HEK293 (cell line): Measurements from ENCODE around the gene PRM1.
A peak's percentile ranks its signal among the peaks of the same experiment; 100 is the strongest.

Experiments used
- CTCF ChIA-PET: fragments of 350-600 bp; formaldehyde crosslinking; extraction: SDS; loops from one replicate; lab custom pipeline; 2021; ENCODE audit warnings: antibody characterized with exemption; lab: Yijun Ruan, JAX
- POLR2A ChIA-PET: fragments of 300-600 bp; formaldehyde crosslinking; extraction: SDS; loops from one replicate; lab custom pipeline; 2020; ENCODE audit warnings: antibody characterized with exemption, inconsistent platforms; lab: Yijun Ruan, JAX
- H3K27ac ChIP-seq: fragments of 200-500 bp; sonication (Bioruptor generic); 2 replicates; pipeline ENCODE4 v1.5.1; 2014; ENCODE audit warnings: low read depth, low read length, control low read depth, inconsistent platforms; ENCODE audit errors: extremely low read depth
- H3K36me3 ChIP-seq, 2 experiments: fragments of 200-500 bp in 1 of 2; sonication (Bioruptor generic) in 1 of 2; 1 replicate in 1 of 2; 2 replicates in 1 of 2; pipeline ENCODE4 v1.5.1; 2014 to 2017; ENCODE audit warnings: inconsistent platforms in 2 of 2, low read length in 2 of 2; ENCODE audit not compliant: control insufficient read depth in 2 of 2, insufficient read depth in 1 of 2
- H3K4me1 ChIP-seq: fragments of 200-500 bp; sonication (Bioruptor generic); 2 replicates; pipeline ENCODE4 v1.5.1; 2014; ENCODE audit warnings: mild to moderate bottlenecking, low read length, inconsistent platforms; ENCODE audit not compliant: control insufficient read depth, insufficient read depth
- H3K4me3 ChIP-seq: 2 replicates; pipeline ENCODE4 v1.5.1; 2011; ENCODE audit warnings: low read depth, mild to moderate bottlenecking, control low read depth, low read length, moderate library complexity
- H3K9me3 ChIP-seq: fragments of 200-500 bp; sonication (Bioruptor generic); 2 replicates; pipeline ENCODE4 v1.5.1; 2014; ENCODE audit warnings: low read depth, low read length, inconsistent platforms; ENCODE audit not compliant: control insufficient read depth, insufficient read depth
- EGR2 ChIP-seq: fragments of 450-650 bp; formaldehyde crosslinking; IDR thresholded peaks from 2 replicates; pipeline ENCODE4 v1.5.1; 2016; ENCODE audit warnings: low read depth, missing biosample characterization, missing genetic modification characterization
- GLIS1 ChIP-seq: fragments of 450-650 bp; formaldehyde crosslinking; IDR thresholded peaks from 2 replicates; pipeline ENCODE4 v1.5.1; 2016; ENCODE audit warnings: missing biosample characterization, missing genetic modification characterization
- HIC1 ChIP-seq: fragments of 450-650 bp; formaldehyde crosslinking; IDR thresholded peaks from 2 replicates; pipeline ENCODE4 v1.5.1; 2016; ENCODE audit warnings: missing biosample characterization, missing genetic modification characterization
- HOXA7 ChIP-seq: sonication (generic); formaldehyde crosslinking; IDR thresholded peaks from 2 replicates; pipeline ENCODE4 v1.8.1; 2022; ENCODE audit warnings: missing genetic modification reagents, borderline replicate concordance
- KLF16 ChIP-seq: fragments of 450-650 bp; formaldehyde crosslinking; IDR thresholded peaks from 2 replicates; pipeline ENCODE4 v1.5.1; 2017; ENCODE audit warnings: missing biosample characterization, missing genetic modification characterization
- MEIS1 ChIP-seq: sonication (generic); formaldehyde crosslinking; IDR thresholded peaks from 2 replicates; pipeline ENCODE4 v1.8.1; 2022; ENCODE audit warnings: missing genetic modification reagents, mild to moderate bottlenecking, borderline replicate concordance
- SCRT2 ChIP-seq: fragments of 450-650 bp; formaldehyde crosslinking; IDR thresholded peaks from 2 replicates; pipeline ENCODE4 v1.5.1; 2016; ENCODE audit warnings: missing biosample characterization, missing genetic modification characterization
- YY2 ChIP-seq: fragments of 450-650 bp; formaldehyde crosslinking; IDR thresholded peaks from 2 replicates; pipeline ENCODE4 v1.5.1; 2016; ENCODE audit warnings: missing biosample characterization, missing genetic modification characterization
- ZFP41 ChIP-seq: fragments of 450-650 bp; formaldehyde crosslinking; IDR thresholded peaks from 2 replicates; pipeline ENCODE4 v1.5.1; 2016; ENCODE audit warnings: missing biosample characterization, missing genetic modification characterization, borderline replicate concordance
- ZIC2 ChIP-seq: fragments of 450-650 bp; formaldehyde crosslinking; IDR thresholded peaks from 2 replicates; pipeline ENCODE4 v1.5.1; 2016; ENCODE audit warnings: missing biosample characterization, missing genetic modification characterization
- ZNF175 ChIP-seq: fragments of 450-650 bp; formaldehyde crosslinking; IDR thresholded peaks from 2 replicates; pipeline ENCODE4 v1.5.1; 2016; ENCODE audit warnings: missing biosample characterization, missing genetic modification characterization
- ZNF19 ChIP-seq: fragments of 450-650 bp; formaldehyde crosslinking; IDR thresholded peaks from 2 replicates; pipeline ENCODE4; 2016; ENCODE audit warnings: missing biosample characterization, missing genetic modification characterization, low read depth
- ZNF2 ChIP-seq: fragments of 450-650 bp; formaldehyde crosslinking; IDR thresholded peaks from 2 replicates; pipeline ENCODE4 v1.5.1; 2016; ENCODE audit warnings: missing biosample characterization, missing genetic modification characterization
- ZNF248 ChIP-seq: fragments of 450-650 bp; formaldehyde crosslinking; IDR thresholded peaks from 2 replicates; pipeline ENCODE4 v1.5.1; 2017; ENCODE audit warnings: missing biosample characterization, missing genetic modification characterization
- ZNF311 ChIP-seq: fragments of 450-650 bp; formaldehyde crosslinking; IDR thresholded peaks from 2 replicates; pipeline ENCODE4 v1.5.1; 2017; ENCODE audit warnings: missing biosample characterization, missing genetic modification characterization, borderline replicate concordance
- ZNF473 ChIP-seq: fragments of 450-650 bp; formaldehyde crosslinking; IDR thresholded peaks from 2 replicates; pipeline ENCODE4 v1.5.1; 2017; ENCODE audit warnings: missing biosample characterization, missing genetic modification characterization
- ZNF521 ChIP-seq: fragments of 450-650 bp; formaldehyde crosslinking; IDR thresholded peaks from 2 replicates; pipeline ENCODE4 v1.5.1; 2017; ENCODE audit warnings: missing biosample characterization, mild to moderate bottlenecking, missing genetic modification characterization
- ZNF580 ChIP-seq: fragments of 450-650 bp; formaldehyde crosslinking; IDR thresholded peaks from 2 replicates; pipeline ENCODE4 v1.5.1; 2016; ENCODE audit warnings: missing biosample characterization, missing genetic modification characterization
- ZNF629 ChIP-seq: fragments of 450-650 bp; formaldehyde crosslinking; IDR thresholded peaks from 2 replicates; pipeline ENCODE4 v1.5.1; 2017; ENCODE audit warnings: missing biosample characterization, missing genetic modification characterization
- ZNF76 ChIP-seq: fragments of 450-650 bp; formaldehyde crosslinking; IDR thresholded peaks from 2 replicates; pipeline ENCODE4; 2016; ENCODE audit warnings: low read depth, missing biosample characterization, missing genetic modification characterization, borderline replicate concordance
- ZSCAN18 ChIP-seq: fragments of 450-650 bp; formaldehyde crosslinking; IDR thresholded peaks from 2 replicates; pipeline ENCODE4 v1.5.1; 2016; ENCODE audit warnings: missing biosample characterization, missing genetic modification characterization
- TF ChIP-seq, protein P1 (sequence below): fragments of 450-650 bp; formaldehyde crosslinking; IDR thresholded peaks from 2 replicates; pipeline ENCODE4 v1.5.1; 2016; ENCODE audit warnings: missing biosample characterization, missing genetic modification characterization

The PRM1 gene

DNA sequence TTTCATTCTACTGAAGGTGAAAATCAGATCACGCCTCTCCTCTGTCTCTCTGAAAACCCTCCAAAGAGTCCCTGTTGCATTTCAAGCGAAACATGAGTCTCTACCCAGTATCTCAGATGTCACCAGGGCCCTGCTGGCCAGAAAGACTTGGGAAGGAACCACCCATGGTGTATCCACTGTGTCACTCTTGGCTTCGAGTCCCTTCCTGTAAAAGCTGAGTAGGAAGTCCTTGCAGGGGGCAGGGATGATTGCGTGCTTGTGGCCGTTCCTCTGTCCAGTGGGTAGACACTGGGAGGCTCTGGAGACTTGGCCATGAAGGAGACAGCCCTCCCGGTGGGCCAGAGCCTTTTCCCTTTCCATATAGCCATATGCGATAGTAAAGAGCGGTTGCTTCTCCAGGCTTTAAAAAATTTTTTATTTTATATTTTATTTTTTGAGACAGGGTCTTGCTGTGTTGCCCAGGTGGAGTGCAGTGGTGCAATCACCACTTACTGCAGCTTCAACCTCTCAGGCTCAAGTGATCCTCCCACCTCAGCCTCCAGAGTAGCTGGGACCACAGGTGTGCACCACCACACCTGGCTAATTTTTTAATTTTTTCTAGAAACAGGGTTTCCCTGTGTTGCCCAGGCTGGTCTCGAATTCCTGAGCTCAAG, 45.1 kb upstream of the PRM1 start:
- ChIA-PET CTCF (no interaction called here), POLR2A (no interaction called here)
- H3K27ac ChIP-seq: no peak overlapping the region
- H3K4me3 ChIP-seq: no peak overlapping the region
- no peaks in the 10 kb centered on the region for H3K9me3 ChIP-seq
- no peaks in the 10 kb centered on the region for H3K4me1 ChIP-seq
- H3K36me3 ChIP-seq: no peaks in the 10 kb centered on the region
- TF ChIP-seq HIC1 (tag by site-specific recombination) (no peak), ZNF19 (tag by site-specific recombination) (no peak), ZNF629 (tag by site-specific recombination) (no peak), KLF16 (tag by site-specific recombination) (no peak), GLIS1 (tag by site-specific recombination) (peak; percentile 41), ZNF248 (tag by site-specific recombination) (no peak), ZIC2 (peak; percentile 87), ZNF175 (tag by site-specific recombination) (no peak)
- TF ChIP-seq, all 188 proteins: peak for 2

GRCh38 chr16:11325404-11326083, 44.4 kb upstream of the PRM1 start:
- Histone ChIP-seq H3K36me3 (no peaks in the 10 kb centered on the region), H3K9me3 (no peaks in the 10 kb centered on the region), H3K4me3 (no peak overlapping the region), H3K4me1 (no peaks in the 10 kb centered on the region), H3K27ac (no peak overlapping the region)
- ChIA-PET POLR2A (no interaction called here), CTCF (interaction anchor here (1.1 kb wide), 1 partner anchor 362 kb away, joined by 3 read pairs; no protein-coding TSS in a partner anchor)
- TF ChIP-seq EGR2 (tag by site-specific recombination) (peak; percentile 28; the same call in 1 of the 2 replicates), ZNF311 (tag by site-specific recombination) (no peak), ZNF76 (tag by site-specific recombination) (no peak)

- H3K4me1 ChIP-seq: no peaks in the 10 kb centered on the region
- ChIA-PET CTCF (no interaction called here), POLR2A (no interaction called here)
- H3K4me3 ChIP-seq: no peak overlapping the region
- H3K36me3 ChIP-seq: no peaks in the 10 kb centered on the region
- no peak overlapping the region for H3K27ac ChIP-seq
- no peaks in the 10 kb centered on the region for H3K9me3 ChIP-seq
- TF ChIP-seq SCRT2 (tag by site-specific recombination) (peak; percentile 79), MEIS1 (no peak)
These were observed 42.6 kb upstream of the PRM1 start for GRCh38 chr16:11323551-11324336.

DNA sequence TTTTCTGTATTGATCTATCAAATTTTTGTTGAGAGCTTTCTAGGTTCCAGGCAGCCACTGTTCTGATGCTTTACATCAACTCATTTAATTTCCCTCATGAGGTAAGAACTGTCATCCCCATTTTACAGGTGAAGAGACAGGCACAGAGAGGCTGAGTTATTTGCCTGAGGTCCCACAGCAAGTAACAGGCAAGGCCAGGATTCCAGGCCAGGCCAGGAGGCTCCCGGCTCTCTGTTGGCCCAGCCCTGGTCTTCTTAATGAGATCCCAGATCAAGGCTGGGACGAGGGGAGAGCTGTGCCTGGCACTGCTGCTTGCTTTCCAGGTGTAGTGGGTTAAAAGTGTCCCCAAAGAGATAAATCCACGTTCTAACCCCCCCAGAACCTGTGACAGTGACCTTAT, 41.7 kb upstream of the PRM1 start:
- Histone ChIP-seq H3K9me3 (no peaks in the 10 kb centered on the region), H3K36me3 (no peaks in the 10 kb centered on the region), H3K4me3 (no peak overlapping the region), H3K4me1 (no peaks in the 10 kb centered on the region), H3K27ac (no peak overlapping the region)
- CTCF ChIA-PET: no interaction called here
- POLR2A ChIA-PET: no interaction called here
- TF ChIP-seq YY2 (tag by site-specific recombination) (no peak), HOXA7 (CRISPR knock-in tag) (no peak), ZNF521 (tag by site-specific recombination) (no peak), ZSCAN18 (tag by site-specific recombination) (no peak), ZNF580 (tag by site-specific recombination) (no peak), ZNF2 (tag by site-specific recombination) (no peak), ZNF473 (tag by site-specific recombination) (no peak), ZFP41 (tag by site-specific recombination) (no peak)
- TF ChIP-seq, protein P1, sequence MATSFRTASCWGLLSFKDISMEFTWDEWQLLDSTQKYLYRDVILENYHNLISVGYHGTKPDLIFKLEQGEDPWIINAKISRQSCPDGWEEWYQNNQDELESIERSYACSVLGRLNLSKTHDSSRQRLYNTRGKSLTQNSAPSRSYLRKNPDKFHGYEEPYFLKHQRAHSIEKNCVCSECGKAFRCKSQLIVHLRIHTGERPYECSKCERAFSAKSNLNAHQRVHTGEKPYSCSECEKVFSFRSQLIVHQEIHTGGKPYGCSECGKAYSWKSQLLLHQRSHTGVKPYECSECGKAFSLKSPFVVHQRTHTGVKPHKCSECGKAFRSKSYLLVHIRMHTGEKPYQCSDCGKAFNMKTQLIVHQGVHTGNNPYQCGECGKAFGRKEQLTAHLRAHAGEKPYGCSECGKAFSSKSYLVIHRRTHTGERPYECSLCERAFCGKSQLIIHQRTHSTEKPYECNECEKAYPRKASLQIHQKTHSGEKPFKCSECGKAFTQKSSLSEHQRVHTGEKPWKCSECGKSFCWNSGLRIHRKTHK (tag by site-specific recombination): no peak
